T-helper 22 cell (primary cell): ENCODE measurements around the gene LRRC23.

Source experiments
- DNase-seq: peaks from one replicate; pipeline ENCODE4 v3.0.0-alpha.2; 2020; ENCODE audit warnings: low read depth

LRRC23 gene

GRCh38 chr12:6943722-6944380, 39.2 kb downstream of the LRRC23 start, which contains the start of the genes C12orf57 and RNU7-1:
Gene C12orf57 (plus strand): TSS chr12:6944022. CDS start chr12:6944122, 100 bp downstream.
Gene RNU7-1 (plus strand): TSS chr12:6943816.
- peak; percentile 56 for DNase-seq

DNA sequence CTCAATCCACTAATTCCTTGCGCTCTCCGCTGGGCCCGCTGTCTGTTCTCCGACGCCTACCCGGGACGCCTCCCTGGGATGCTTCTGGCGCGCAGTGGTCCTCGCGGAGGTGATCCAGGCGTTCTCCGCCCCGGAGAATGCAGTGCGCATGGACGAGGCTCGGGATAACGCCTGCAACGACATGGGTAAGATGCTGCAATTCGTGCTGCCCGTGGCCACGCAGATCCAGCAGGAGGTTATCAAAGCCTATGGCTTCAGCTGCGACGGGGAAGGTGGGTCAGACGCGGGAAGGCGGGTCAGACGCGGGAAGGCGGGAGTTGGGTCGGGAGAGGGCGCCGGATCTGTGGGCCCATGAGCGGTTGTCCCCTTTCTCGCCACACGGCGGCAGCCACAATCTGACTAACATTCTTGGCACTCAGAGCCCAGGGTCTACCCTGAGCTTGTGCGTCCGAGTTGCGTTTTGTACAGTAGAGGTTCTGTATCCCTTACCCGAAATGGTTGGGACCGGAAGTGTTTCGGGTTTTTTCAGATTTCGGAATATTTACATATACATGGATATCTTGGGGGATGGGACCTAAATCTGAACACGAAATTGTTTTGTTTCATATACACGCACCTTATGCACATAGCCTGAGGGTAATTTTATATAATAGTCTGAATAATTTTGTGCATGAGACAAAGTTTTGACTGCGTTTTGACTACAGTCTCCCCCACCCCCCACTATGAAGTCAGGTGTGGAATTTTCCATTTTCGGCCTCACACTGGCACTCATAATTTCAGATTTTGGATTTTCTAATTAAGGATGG, 40.0 kb downstream of the LRRC23 start:
- peak; percentile 70 for DNase-seq

GRCh38 chr12:6945613-6946012, 41.0 kb downstream of the LRRC23 start:
- no peak for DNase-seq

- DNase-seq: peak; percentile 75
Observed at GRCh38 chr12:6946033-6946919, 41.7 kb downstream of the LRRC23 start.

DNA sequence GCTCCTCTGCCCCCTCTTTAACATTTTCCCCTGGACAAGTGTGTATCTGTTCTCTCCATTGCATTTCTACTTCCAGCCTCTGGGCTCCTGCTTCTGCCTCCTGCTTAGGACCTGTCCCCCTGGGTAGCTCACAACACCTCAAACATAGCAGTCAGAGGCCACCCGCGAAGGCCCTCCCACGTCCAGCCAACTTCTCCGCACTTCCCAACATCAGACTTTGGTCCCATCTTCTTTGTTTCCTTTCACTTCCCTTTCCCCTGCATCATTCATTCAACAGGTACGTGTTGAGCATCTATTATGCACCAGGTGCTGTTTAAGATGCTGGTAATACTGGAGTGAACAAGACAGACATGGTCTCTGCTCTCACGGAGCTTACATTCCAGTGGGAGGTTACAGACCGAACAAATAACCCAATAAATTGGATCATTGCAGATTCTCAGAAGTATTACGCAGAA, 42.3 kb downstream of the LRRC23 start:
- DNase-seq: no peak

DNA sequence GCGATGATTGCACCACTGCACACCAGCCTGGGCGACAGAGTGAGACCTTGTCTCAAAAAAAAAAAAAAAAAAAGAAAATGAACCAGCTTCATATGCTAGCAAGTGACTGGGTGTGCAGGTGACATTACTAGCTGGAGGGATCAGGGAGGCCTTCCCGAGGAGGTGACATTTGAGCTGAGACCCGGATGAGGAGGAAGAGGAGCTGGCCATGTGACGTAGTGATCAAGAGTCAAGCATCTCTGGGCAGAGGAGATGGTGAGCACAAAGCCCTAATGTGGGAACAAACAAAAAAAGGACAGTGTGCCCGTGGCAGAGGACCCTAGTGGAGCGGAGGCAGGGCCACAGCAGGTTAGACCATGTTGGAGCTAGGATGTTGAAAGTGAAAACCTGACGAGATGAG, 43.0 kb downstream of the LRRC23 start:
- DNase-seq: no peak

- DNase-seq: no peak
Observed at GRCh38 chr12:6948873-6949594, 44.4 kb downstream of the LRRC23 start.

DNA sequence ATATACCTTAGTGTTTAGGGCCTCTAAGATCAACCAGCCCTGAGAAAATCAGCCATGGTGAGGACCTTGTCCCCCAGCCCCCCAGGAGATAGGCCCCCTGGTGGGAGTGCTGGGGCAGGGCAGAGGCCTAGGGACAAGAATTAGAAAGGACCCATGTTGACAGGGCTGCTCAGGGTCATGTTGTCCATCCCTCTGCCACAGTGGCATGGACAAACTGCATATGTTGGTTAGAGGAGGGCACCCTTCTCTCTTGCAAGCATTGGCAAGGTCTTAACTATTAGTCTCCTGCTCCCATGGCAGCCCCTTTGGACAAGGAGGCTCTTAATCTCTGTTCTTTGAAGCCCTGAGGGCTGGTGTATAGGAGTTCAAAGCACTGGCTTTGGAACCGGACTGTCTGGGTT, 45.8 kb downstream of the LRRC23 start:
- DNase-seq: no peak

DNA sequence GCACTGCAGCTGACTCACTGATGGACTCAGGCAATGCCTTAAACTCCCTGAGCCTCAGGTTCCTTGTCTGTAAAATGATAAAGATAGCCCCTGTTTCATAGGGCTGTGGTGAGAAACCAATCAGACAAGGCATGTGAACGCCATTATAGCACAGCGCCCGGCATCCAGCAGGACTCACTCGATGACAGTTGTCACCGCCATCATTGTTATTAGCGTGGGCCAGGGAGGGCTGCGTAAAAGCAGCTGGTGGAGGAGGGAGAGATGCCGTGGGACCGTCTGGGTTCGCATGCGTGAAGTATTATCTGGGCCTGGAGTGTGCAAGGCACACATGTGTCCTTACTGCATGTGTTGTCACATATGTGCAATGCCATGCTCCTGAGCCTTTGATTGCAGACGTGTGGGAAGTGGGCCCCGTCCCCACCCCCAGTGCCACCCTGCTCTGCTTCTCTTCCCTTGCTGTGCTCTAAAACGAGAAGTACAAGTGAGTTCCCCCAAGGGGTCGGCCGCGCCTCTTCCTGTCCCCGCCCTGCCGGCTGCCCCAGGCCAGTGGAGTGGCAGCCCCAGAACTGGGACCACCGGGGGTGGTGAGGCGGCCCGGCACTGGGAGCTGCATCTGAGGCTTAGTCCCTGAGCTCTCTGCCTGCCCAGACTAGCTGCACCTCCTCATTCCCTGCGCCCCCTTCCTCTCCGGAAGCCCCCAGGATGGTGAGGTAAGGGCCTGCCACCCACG, 46.4 kb downstream of the LRRC23 start, which contains the start of gene PTPN6:
Gene PTPN6 (plus strand): TSS at position 546 of the 730 bp plus-strand sequence. CDS start 157 bp downstream, at position 703.
- DNase-seq: no peak

GRCh38 chr12:6951551-6952120, 47.0 kb downstream of the LRRC23 start:
- DNase-seq: no peak

DNA sequence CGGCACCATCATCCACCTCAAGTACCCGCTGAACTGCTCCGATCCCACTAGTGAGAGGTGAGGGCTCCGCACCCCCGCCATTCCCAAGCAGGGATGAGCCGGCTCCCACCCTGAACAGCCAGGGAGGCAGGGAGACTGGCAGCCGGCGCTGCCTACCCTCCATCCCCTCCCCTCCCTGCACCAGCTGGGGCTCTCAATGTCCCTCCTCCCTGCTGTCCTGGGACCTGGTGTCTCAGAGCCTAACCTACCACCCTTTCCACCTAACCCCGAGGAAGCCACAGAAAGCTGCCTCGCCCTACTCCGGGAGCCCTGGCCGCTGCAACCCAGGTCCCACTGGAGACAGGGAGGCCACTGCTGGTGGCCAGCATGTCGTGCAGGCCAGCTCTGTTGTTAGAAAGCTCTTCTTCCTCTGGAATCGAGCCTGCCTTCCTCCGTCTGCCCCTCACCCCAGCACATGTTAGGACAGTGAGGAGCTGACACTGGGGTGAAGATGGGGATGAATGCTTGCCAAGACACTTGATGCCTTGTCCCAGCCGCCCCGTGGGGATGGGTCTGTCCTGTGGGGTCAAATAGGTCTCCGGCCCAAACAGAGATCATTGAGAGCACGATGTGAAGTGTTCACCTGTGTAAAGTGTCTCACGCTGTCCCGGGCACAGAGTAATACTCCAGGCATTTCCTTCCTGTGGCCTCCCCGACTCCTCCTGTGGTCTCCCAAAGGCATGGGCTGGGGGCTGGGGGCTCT, 47.7 kb downstream of the LRRC23 start:
- no peak for DNase-seq

- DNase-seq: no peak
Observed at GRCh38 chr12:6952863-6953441, 48.3 kb downstream of the LRRC23 start.

- DNase-seq: peak; percentile 76
Observed at GRCh38 chr12:6953442-6954315, 49.1 kb downstream of the LRRC23 start.

DNA sequence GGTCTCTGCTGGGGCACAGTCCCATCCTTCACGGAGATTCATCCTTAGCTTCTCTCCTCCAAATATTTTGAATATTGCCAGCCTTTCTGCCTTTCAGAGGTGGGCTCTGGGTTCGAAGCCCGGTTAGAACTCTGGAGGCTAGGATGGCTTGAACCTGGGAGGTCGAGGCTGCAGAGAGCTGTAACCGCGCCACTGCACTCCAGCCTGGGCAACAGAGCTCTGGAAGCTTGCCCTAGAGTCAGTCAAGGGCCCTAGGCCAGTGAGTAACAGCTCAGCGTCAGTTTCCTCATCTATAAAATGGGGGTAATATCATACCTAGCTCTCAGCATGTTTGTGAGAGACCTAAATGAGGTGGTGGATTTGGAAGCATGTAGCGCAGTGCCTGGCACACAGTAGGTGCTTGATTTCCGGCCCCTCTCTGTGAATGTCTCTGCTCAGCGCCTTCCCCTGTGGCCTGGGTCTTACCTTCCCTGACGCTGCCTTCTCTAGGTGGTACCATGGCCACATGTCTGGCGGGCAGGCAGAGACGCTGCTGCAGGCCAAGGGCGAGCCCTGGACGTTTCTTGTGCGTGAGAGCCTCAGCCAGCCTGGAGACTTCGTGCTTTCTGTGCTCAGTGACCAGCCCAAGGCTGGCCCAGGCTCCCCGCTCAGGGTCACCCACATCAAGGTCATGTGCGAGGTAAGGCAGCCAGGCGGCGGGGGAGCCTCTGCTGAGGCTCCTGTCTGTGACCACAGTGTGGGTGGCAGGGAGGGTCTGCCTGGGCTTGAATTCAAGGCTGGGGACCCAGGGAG, 49.9 kb downstream of the LRRC23 start:
- no peak for DNase-seq

- DNase-seq: no peak
Observed at GRCh38 chr12:6955108-6956020, 50.7 kb downstream of the LRRC23 start.

DNA sequence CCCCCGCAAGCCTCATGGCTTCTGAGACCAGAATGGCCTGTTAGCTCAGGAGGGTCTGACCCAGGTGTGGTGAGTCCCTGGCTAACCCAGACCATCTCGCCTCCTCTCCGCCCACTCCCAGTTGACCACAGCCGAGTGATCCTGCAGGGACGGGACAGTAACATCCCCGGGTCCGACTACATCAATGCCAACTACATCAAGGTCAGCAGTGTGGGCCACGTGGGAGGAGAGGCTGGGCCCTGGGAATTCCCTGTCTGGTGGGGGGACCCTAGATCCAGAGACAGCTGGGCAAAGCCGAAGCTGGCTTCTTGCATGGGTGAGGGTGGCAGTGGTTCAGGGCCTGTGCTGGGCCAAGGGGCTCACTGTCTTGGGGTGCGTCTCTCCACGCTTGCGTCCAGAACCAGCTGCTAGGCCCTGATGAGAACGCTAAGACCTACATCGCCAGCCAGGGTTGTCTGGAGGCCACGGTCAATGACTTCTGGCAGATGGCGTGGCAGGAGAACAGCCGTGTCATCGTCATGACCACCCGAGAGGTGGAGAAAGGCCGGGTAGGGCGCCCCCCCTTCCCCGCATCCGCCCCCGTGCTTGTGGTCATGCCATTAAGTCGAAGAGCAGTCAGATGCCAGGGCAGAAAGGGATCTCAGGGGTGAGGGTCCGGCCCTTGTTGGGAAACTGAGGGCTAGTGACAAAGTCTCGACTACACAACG, 51.6 kb downstream of the LRRC23 start:
- DNase-seq: no peak
